Common myeloid progenitor, CD34-positive (primary cell): Measurements from ENCODE around the gene SCN4B.

ENCODE experiments used
- CTCF ChIA-PET: fragments of 350-600 bp; sonication (Branson Sonifier 250); formaldehyde crosslinking; loops from one replicate; lab custom pipeline; 2021; ENCODE audit warnings: antibody characterized with exemption; lab: Charles Lee
- POLR2A ChIA-PET: fragments of 350-600 bp; sonication (Branson Sonifier 250); formaldehyde crosslinking; loops from one replicate; lab custom pipeline; 2021; ENCODE audit warnings: antibody characterized with exemption; lab: Charles Lee
- DNase-seq, 3 donors: peaks; one replicate each; pipeline versions ENCODE4 v3.0.0 to v3.0.0-alpha.2; 2013
- H3K27ac ChIP-seq, 2 experiments: 1 replicate in 1 of 2; 2 replicates in 1 of 2; pipeline ENCODE4 v1.7.0; 2013; ENCODE audit warnings: inconsistent platforms in 2 of 2, low read length in 2 of 2, mild to moderate bottlenecking in 2 of 2, low read depth in 1 of 2, moderate library complexity in 1 of 2; ENCODE audit not compliant: severe bottlenecking in 2 of 2, insufficient read depth in 1 of 2, poor library complexity in 1 of 2
- H3K27me3 ChIP-seq, 5 experiments: replicated peaks in 2 of 5; 1 replicate in 3 of 5; 2 replicates in 2 of 5; pipeline versions ENCODE4 v1.6.1 to v1.7.0; 2013; ENCODE audit warnings: low read length in 4 of 5, mild to moderate bottlenecking in 2 of 5, moderate library complexity in 2 of 5, inconsistent platforms in 1 of 5; ENCODE audit not compliant: insufficient read depth in 5 of 5, control insufficient read depth in 4 of 5
- H3K36me3 ChIP-seq, 4 experiments: 1 replicate in 2 of 4; 2 replicates in 2 of 4; pipeline versions ENCODE4 v1.6.1 to v1.7.0; 2013; ENCODE audit warnings: low read length in 3 of 4, control low read depth in 1 of 4, mild to moderate bottlenecking in 1 of 4; ENCODE audit not compliant: control insufficient read depth in 4 of 4, insufficient read depth in 4 of 4
- H3K4me1 ChIP-seq, 4 experiments: 1 replicate in 3 of 4; 2 replicates in 1 of 4; pipeline versions ENCODE4 v1.6.1 to v1.7.1; 2013; ENCODE audit warnings: low read length in 3 of 4, mild to moderate bottlenecking in 3 of 4, control low read depth in 1 of 4, inconsistent platforms in 1 of 4, moderate library complexity in 1 of 4; ENCODE audit not compliant: control insufficient read depth in 4 of 4, insufficient read depth in 4 of 4; ENCODE audit errors: control extremely low read depth in 1 of 4
- H3K4me3 ChIP-seq, 7 experiments: 1 replicate in 4 of 7; 2 replicates in 3 of 7; pipeline versions ENCODE4 v1.5.1 to v1.7.0; 2013; ENCODE audit warnings: mild to moderate bottlenecking in 7 of 7, low read length in 6 of 7, moderate library complexity in 6 of 7, inconsistent platforms in 2 of 7, low read depth in 2 of 7, control low read depth in 1 of 7; ENCODE audit not compliant: insufficient read depth in 4 of 7, control insufficient read depth in 1 of 7; ENCODE audit errors: extremely low read depth in 1 of 7
- H3K9me3 ChIP-seq, 5 experiments: 1 replicate in 4 of 5; 2 replicates in 1 of 5; pipeline versions ENCODE4 v1.6.1 to v1.7.1; 2013; ENCODE audit warnings: low read length in 4 of 5, mild to moderate bottlenecking in 2 of 5, inconsistent platforms in 1 of 5, low read depth in 1 of 5, moderate library complexity in 1 of 5; ENCODE audit not compliant: control insufficient read depth in 4 of 5, insufficient read depth in 2 of 5; ENCODE audit errors: control extremely low read depth in 1 of 5
- WGBS: methylation state at CpG from one replicate; pipeline ENCODE4 v1.1.5; 2013; ENCODE audit not compliant: insufficient coverage; 5-methylcytosine and 5-hydroxymethylcytosine counted together

Gene SCN4B

DNA sequence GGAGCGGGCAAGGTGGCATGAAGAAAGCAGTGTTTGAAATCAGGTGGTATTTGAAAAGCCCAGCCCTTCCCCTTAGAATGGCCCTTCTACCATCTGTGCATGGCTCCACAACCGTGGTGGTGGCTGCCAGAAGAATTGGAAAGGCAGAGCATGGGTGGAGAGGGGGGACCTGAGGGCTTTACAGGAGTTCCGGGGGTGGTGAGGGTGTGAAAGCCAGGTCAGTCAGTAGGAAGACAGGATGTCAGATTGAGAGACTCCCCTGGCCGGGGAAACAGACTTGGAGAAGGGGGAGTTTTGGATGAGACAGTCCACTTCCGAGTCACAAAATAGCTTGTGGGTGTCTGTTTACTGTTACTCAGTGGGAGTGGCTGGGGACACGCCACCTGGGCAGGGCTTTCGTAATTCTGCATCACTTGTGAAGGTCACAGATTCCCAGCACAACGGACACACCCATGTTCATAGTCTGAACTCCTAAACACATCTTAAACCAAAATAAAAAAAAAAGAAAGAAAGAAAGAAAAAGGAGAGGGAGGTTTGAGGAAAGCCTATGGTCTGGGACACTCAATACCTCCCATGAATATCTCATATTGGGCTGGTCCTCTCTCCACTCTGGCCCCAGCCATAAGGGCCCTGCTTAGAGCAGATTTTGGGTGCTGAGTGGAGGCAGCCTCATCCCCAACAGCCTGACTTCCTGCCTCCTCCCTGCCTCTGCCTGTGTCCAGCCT lies 41.4 kb downstream of the SCN4B start:
- Histone ChIP-seq H3K9me3 (no peaks in the 10 kb centered on the region), H3K27me3 (no peaks in the 10 kb centered on the region), H3K4me1 (peaks cover 0 to 6% (median 4%) of the 10 kb centered on the region in 4 experiments), H3K36me3 (no peaks in the 10 kb centered on the region), H3K27ac (no peak overlapping the region), H3K4me3 (no peak overlapping the region)
- CTCF ChIA-PET = no interaction called here
- DNase-seq = no peak
- 96% methylated on average over 4 of the region's 8 CpGs for WGBS
- POLR2A ChIA-PET = no interaction called here

DNA sequence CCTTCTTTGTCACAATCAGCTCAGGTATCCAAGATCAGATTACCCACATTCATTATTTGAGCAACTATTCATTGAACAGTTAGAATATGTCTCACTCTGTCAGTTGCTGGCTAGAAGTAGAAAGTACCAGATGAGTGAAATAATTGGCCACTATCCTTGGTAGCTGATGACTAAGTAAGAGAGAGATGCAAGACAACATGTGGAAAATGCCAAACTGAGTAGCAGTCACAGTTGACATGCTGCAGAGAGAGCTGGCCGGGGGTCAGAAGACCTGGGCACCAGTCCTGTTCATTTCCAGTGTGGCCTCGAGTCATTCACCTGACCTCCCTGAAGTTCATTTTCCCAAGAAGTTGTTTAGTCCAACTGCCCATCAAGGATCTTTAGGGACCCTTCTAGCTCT lies 43.4 kb downstream of the SCN4B start:
- Histone ChIP-seq H3K27ac (no peak overlapping the region), H3K4me1 (peaks cover 0 to under 1% (median under 1%) of the 10 kb centered on the region in 4 experiments), H3K4me3 (no peak overlapping the region), H3K27me3 (no peaks in the 10 kb centered on the region), H3K36me3 (no peaks in the 10 kb centered on the region), H3K9me3 (no peaks in the 10 kb centered on the region)
- POLR2A ChIA-PET = interaction anchor here (0.6 kb wide), 1 partner anchor 34 kb away, joined by 3 read pairs; no protein-coding TSS in a partner anchor
- CTCF ChIA-PET = interaction anchor here (1.4 to 1.6 kb wide), 3 partner anchors 10 to 25 kb away, joined by 3 to 5 read pairs (median 3); no protein-coding TSS in a partner anchor
- WGBS = 100% methylated on average over 2 of the region's 2 CpGs
- DNase-seq = no peak

DNA sequence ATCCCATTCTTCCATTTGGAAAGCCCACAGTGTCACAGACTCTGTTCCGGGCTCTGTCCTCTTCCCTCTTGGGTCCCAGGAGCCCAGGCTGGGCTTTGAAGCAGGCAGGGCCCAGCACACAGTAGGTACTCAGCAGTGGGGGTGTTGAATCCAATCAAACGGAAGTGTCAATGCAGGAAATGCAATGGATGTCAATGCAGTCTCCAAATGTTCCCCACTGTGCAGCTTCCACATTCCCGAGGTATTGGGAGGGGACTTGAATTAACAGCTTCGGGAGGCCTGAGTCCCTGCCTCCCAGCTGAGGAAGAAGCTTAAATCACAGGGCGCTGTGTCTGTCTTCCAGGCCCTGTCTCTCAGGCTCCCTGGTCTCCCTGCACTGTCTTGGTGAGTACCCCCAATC lies 44.1 kb downstream of the SCN4B start:
- Histone ChIP-seq H3K4me1 (no peaks in the 10 kb centered on the region), H3K36me3 (no peaks in the 10 kb centered on the region), H3K27ac (no peak overlapping the region), H3K9me3 (no peaks in the 10 kb centered on the region), H3K4me3 (no peak overlapping the region), H3K27me3 (no peaks in the 10 kb centered on the region)
- 98% methylated on average over 4 of the region's 5 CpGs for WGBS
- DNase-seq = no peak
- ChIA-PET POLR2A (no interaction called here), CTCF (interaction anchor here (1.1 to 1.6 kb wide), 4 partner anchors 11 to 37 kb away, joined by 3 to 5 read pairs (median 3); no protein-coding TSS in a partner anchor)

DNA sequence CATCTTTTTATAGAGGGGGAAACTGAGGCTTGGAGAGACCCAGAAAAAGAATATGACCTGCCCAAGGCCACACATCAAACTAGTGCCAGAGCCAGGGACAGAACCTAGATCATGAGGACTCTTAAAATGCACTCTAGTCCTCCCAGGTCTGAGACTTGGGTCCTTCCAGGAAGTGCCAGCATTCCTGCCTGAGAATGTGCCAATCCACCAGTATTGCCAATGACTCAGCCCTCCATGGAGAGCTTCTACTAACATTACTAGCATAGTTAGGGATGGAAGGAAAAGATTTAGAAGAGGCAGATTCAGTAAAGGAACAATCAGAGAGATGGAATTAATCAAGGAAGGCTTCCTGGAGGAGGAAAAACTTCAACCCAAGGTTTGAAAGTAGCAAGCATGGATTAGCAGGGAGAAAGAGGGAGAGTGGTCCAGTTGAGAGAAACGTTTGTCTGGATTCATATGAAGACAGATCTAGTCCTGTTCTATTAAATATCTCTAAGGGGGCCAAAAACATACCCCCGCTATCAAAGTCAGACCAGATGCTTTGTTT lies 45.8 kb downstream of the SCN4B start:
- no peaks in the 10 kb centered on the region for H3K36me3 ChIP-seq
- ChIA-PET POLR2A (no interaction called here), CTCF (interaction anchor here (0.6 kb wide), 1 partner anchor 173 kb away, joined by 3 read pairs; no protein-coding TSS in a partner anchor)
- WGBS = 83% methylated on average over 2 of the region's 2 CpGs
- H3K9me3 ChIP-seq = no peaks in the 10 kb centered on the region
- no peak overlapping the region for H3K4me3 ChIP-seq
- DNase-seq = no peak
- H3K4me1 ChIP-seq = no peaks in the 10 kb centered on the region
- no peaks in the 10 kb centered on the region for H3K27me3 ChIP-seq
- no peak overlapping the region for H3K27ac ChIP-seq

DNA sequence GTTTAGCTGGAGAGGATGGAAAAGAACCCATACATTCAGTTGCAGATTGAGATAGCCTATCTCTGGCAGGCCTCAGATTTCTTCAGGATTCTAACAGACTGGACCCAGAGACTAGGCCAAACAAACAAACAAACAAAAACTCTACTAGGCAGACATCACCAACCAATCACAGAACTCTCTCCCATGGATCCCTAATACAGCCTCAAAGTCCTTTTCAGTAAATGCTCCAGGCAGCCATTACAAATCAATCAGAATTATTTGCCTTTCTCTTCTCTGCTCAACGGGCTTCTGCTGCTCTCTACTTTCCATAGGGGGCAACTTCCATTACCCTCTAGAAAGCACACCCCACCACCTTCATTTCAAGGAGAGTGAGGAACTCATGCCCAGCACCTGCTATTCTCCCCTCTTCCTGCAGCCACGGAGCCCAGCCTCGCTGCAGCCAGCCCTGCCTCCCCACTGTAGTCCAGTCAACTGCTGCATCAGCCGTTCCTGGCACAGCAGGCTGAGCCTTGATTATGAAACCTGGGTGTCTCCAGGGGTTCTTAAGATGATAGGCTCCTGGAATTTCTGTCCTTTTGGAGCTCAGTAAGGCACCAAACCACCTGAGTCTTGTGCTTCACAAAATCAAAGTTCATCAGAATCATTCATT lies 46.8 kb downstream of the SCN4B start:
- Histone ChIP-seq H3K4me1 (no peaks in the 10 kb centered on the region), H3K4me3 (no peak overlapping the region), H3K36me3 (no peaks in the 10 kb centered on the region), H3K9me3 (no peaks in the 10 kb centered on the region), H3K27ac (no peak overlapping the region), H3K27me3 (no peaks in the 10 kb centered on the region)
- DNase-seq = no peak
- CTCF ChIA-PET = no interaction called here
- 94% methylated on average over 4 of the region's 4 CpGs for WGBS
- POLR2A ChIA-PET = no interaction called here

DNA sequence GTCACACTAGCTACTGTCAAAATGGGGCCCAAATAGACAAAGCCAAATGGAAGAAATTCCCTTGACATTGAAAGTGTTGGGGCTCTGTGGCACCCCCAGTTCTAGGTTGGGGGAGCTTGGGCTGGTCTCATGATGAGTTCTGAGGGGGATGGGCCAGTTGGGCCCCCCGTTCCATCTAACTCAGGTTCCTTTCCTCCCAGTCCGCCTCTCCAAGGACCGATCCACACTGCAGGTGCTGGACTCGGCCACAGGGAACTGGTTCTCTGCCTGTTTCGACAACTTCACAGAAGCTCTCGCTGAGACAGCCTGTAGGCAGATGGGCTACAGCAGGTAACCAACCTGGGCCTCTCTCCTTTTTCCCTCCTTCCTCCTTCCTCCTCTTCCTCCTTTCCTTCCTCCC lies 48.1 kb downstream of the SCN4B start:
- ChIA-PET POLR2A (no interaction called here), CTCF (no interaction called here)
- no peaks in the 10 kb centered on the region for H3K9me3 ChIP-seq
- no peaks in the 10 kb centered on the region for H3K4me1 ChIP-seq
- H3K36me3 ChIP-seq = no peaks in the 10 kb centered on the region
- DNase-seq = no peak
- no peaks in the 10 kb centered on the region for H3K27me3 ChIP-seq
- no peak overlapping the region for H3K27ac ChIP-seq
- H3K4me3 ChIP-seq = no peak overlapping the region
- 95% methylated on average over 6 of the region's 6 CpGs for WGBS
